H1 (cell line): ENCODE data around the gene LUM. TPM values are rescaled to one million over a fixed set of nuclear protein-coding genes. Genes with fewer than 3 reads are reported as not detected.

Experiments used
- BRCA1 ChIP-seq: IDR thresholded peaks from 2 replicates; pipeline ENCODE4 v1.6.1; 2012; ENCODE audit warnings: low read depth, low read length, improper control_type of control experiment
- CHD2 ChIP-seq: IDR thresholded peaks from 2 replicates; pipeline ENCODE4 v1.6.1; 2012; ENCODE audit warnings: low read length, improper control_type of control experiment
- EP300 ChIP-seq, 2 experiments: IDR thresholded peaks; 1 replicate in 1 of 2; 2 replicates in 1 of 2; pipeline ENCODE4 v1.6.1; 2011 to 2012; ENCODE audit warnings: low read depth in 2 of 2, low read length in 2 of 2, mild to moderate bottlenecking in 2 of 2, borderline replicate concordance in 1 of 2, inconsistent platforms in 1 of 2, moderate library complexity in 1 of 2
- EZH2 ChIP-seq: fragments of 200-600 bp; sonication (generic); IDR thresholded peaks from 2 replicates; pipeline ENCODE4 v1.7.1; 2012; ENCODE audit warnings: low read depth, mild to moderate bottlenecking, moderate library complexity, low read length, inconsistent platforms; ENCODE audit not compliant: severe bottlenecking
- HDAC6 ChIP-seq: IDR thresholded peaks from one replicate; pipeline ENCODE4 v1.7.1; 2012; ENCODE audit warnings: low read depth, mild to moderate bottlenecking, inconsistent platforms, low read length, moderate library complexity
- KDM1A ChIP-seq: fragments of 200-600, 300-600 bp; sonication (generic); IDR thresholded peaks from 2 replicates; pipeline ENCODE4 v1.7.1; 2016; ENCODE audit warnings: mild to moderate bottlenecking, low read length, borderline replicate concordance
- POLR2AphosphoS5 ChIP-seq: IDR thresholded peaks from 2 replicates; pipeline ENCODE4 v1.6.1; 2011; ENCODE audit warnings: low read depth, low read length
- SIX5 ChIP-seq: IDR thresholded peaks from 2 replicates; pipeline ENCODE4 v1.6.1; 2011; ENCODE audit warnings: mild to moderate bottlenecking, low read depth, low read length
- polyA plus RNA-seq, 7 experiments: library from polyadenylated mRNA; depleted of rRNA in 3 of 7; stranded (reverse) in 5 of 7; unstranded in 2 of 7; fragments of >200 nt in 5 of 7; fragments of 200-250 nt in 2 of 7; gene quantifications; 1 replicate in 5 of 7; 2 replicates in 1 of 7; 4 replicates in 1 of 7; pipeline versions ENCODE4 v1.2.1 to v1.2.3, GENCODE V29; 2011 to 2013; ENCODE audit warnings: missing spikeins in 2 of 7, mixed read lengths in 2 of 7
- total RNA-seq: library from RNA; stranded (reverse); fragmentation: NEBNext Ultra II Directional; extraction: Animal tissue kit (Norgen Biotek cat#: 25700); gene quantifications from 2 replicates; pipeline ENCODE4 v1.2.1, GENCODE V29; 2021
- TF ChIP-seq, protein P1 (sequence below): fragments of 300-600 bp; sonication (generic); IDR thresholded peaks from 2 replicates; pipeline ENCODE4 v1.7.1; 2012; ENCODE audit warnings: low read length, moderate library complexity, mild to moderate bottlenecking, inconsistent platforms; ENCODE audit not compliant: insufficient replicate concordance
- TF ChIP-seq, protein P2 (sequence below): IDR thresholded peaks from 2 replicates; pipeline ENCODE4 v1.6.1; 2011; ENCODE audit warnings: low read length, improper control_type of control experiment

Gene LUM
- total and polyA plus RNA-seq, 2 of the 8 experiments (the other 6 are each of a cell fraction or from before 2014, with no cell fraction given) = not detected

DNA sequence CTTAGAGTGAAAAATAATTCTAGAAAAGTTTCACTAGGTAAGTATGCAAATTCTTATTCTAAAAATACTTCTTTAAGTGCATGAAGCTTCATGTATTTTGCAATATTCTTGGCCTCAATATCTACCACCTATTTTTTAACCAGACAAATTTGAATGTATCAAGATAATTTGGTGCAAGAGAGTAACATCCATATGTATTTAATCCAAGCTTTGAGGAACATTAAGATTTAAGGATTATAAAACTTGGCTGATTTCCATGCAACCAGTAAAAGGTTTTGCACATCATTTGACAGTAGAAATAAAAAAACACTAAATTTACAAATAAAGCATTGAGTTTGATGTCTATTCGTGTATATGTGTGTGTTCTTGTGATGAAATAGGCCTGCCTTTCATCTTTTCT, 7.7 kb downstream of the LUM start (continued):
- TF ChIP-seq, protein P1, sequence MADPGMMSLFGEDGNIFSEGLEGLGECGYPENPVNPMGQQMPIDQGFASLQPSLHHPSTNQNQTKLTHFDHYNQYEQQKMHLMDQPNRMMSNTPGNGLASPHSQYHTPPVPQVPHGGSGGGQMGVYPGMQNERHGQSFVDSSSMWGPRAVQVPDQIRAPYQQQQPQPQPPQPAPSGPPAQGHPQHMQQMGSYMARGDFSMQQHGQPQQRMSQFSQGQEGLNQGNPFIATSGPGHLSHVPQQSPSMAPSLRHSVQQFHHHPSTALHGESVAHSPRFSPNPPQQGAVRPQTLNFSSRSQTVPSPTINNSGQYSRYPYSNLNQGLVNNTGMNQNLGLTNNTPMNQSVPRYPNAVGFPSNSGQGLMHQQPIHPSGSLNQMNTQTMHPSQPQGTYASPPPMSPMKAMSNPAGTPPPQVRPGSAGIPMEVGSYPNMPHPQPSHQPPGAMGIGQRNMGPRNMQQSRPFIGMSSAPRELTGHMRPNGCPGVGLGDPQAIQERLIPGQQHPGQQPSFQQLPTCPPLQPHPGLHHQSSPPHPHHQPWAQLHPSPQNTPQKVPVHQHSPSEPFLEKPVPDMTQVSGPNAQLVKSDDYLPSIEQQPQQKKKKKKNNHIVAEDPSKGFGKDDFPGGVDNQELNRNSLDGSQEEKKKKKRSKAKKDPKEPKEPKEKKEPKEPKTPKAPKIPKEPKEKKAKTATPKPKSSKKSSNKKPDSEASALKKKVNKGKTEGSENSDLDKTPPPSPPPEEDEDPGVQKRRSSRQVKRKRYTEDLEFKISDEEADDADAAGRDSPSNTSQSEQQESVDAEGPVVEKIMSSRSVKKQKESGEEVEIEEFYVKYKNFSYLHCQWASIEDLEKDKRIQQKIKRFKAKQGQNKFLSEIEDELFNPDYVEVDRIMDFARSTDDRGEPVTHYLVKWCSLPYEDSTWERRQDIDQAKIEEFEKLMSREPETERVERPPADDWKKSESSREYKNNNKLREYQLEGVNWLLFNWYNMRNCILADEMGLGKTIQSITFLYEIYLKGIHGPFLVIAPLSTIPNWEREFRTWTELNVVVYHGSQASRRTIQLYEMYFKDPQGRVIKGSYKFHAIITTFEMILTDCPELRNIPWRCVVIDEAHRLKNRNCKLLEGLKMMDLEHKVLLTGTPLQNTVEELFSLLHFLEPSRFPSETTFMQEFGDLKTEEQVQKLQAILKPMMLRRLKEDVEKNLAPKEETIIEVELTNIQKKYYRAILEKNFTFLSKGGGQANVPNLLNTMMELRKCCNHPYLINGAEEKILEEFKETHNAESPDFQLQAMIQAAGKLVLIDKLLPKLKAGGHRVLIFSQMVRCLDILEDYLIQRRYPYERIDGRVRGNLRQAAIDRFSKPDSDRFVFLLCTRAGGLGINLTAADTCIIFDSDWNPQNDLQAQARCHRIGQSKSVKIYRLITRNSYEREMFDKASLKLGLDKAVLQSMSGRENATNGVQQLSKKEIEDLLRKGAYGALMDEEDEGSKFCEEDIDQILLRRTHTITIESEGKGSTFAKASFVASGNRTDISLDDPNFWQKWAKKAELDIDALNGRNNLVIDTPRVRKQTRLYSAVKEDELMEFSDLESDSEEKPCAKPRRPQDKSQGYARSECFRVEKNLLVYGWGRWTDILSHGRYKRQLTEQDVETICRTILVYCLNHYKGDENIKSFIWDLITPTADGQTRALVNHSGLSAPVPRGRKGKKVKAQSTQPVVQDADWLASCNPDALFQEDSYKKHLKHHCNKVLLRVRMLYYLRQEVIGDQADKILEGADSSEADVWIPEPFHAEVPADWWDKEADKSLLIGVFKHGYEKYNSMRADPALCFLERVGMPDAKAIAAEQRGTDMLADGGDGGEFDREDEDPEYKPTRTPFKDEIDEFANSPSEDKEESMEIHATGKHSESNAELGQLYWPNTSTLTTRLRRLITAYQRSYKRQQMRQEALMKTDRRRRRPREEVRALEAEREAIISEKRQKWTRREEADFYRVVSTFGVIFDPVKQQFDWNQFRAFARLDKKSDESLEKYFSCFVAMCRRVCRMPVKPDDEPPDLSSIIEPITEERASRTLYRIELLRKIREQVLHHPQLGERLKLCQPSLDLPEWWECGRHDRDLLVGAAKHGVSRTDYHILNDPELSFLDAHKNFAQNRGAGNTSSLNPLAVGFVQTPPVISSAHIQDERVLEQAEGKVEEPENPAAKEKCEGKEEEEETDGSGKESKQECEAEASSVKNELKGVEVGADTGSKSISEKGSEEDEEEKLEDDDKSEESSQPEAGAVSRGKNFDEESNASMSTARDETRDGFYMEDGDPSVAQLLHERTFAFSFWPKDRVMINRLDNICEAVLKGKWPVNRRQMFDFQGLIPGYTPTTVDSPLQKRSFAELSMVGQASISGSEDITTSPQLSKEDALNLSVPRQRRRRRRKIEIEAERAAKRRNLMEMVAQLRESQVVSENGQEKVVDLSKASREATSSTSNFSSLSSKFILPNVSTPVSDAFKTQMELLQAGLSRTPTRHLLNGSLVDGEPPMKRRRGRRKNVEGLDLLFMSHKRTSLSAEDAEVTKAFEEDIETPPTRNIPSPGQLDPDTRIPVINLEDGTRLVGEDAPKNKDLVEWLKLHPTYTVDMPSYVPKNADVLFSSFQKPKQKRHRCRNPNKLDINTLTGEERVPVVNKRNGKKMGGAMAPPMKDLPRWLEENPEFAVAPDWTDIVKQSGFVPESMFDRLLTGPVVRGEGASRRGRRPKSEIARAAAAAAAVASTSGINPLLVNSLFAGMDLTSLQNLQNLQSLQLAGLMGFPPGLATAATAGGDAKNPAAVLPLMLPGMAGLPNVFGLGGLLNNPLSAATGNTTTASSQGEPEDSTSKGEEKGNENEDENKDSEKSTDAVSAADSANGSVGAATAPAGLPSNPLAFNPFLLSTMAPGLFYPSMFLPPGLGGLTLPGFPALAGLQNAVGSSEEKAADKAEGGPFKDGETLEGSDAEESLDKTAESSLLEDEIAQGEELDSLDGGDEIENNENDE = no peak
- TF ChIP-seq EP300 (IDR thresholded peaks at IDR 0.05; ENCODE audit: borderline replicate concordance in 1 of 2, low read depth in 2 of 2, low read length in 2 of 2) (no peak), BRCA1 (no peak), KDM1A (no peak), SIX5 (no peak), POLR2AphosphoS5 (no peak), EZH2 (no peak), HDAC6 (no peak), CHD2 (no peak)
- TF ChIP-seq, protein P2, sequence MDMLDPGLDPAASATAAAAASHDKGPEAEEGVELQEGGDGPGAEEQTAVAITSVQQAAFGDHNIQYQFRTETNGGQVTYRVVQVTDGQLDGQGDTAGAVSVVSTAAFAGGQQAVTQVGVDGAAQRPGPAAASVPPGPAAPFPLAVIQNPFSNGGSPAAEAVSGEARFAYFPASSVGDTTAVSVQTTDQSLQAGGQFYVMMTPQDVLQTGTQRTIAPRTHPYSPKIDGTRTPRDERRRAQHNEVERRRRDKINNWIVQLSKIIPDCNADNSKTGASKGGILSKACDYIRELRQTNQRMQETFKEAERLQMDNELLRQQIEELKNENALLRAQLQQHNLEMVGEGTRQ = no peak
- TF ChIP-seq, all 59 proteins: peak for 0
